Neural progenitor cell (in vitro differentiated cells): ENCODE data around the gene ORC5.

Experiments used
- EZH2phosphoT487 ChIP-seq: fragments of 200-600 bp; sonication (generic); IDR thresholded peaks from 2 replicates; pipeline ENCODE4 v1.6.1; 2017; ENCODE audit warnings: antibody characterized with exemption
- TF ChIP-seq, protein P1 (sequence below): fragments of 200-600 bp; sonication (generic); IDR thresholded peaks from 2 replicates; pipeline ENCODE4 v1.5.1; 2017; ENCODE audit warnings: antibody characterized with exemption, mild to moderate bottlenecking

DNA sequence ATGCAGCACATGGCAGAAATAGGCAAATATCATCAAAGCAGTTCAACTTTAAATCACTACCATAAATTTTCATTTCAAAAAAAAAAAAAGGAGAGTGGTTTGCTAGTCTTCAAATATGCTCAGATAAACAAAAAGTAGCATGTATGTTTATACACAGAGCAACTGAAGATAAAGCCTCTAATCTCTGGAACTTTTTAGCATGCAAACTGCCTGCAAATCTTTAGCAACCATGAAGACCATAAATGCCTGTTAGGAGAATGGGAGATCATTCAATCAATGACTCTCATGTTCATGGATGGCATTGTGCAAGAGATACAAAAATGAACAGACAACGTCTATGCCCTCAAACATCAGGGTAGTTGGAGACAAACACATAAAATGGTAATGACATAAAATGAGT, 57.3 kb downstream of the ORC5 start:
- TF ChIP-seq EZH2phosphoT487, result no peak
- TF ChIP-seq, protein P1, sequence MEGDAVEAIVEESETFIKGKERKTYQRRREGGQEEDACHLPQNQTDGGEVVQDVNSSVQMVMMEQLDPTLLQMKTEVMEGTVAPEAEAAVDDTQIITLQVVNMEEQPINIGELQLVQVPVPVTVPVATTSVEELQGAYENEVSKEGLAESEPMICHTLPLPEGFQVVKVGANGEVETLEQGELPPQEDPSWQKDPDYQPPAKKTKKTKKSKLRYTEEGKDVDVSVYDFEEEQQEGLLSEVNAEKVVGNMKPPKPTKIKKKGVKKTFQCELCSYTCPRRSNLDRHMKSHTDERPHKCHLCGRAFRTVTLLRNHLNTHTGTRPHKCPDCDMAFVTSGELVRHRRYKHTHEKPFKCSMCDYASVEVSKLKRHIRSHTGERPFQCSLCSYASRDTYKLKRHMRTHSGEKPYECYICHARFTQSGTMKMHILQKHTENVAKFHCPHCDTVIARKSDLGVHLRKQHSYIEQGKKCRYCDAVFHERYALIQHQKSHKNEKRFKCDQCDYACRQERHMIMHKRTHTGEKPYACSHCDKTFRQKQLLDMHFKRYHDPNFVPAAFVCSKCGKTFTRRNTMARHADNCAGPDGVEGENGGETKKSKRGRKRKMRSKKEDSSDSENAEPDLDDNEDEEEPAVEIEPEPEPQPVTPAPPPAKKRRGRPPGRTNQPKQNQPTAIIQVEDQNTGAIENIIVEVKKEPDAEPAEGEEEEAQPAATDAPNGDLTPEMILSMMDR, result no peak
